Stimulated activated CD4-positive, alpha-beta T cell treated with anti-CD3 and anti-CD28 coated beads, Interleukin-12 subunit alpha, Interleukin-12 subunit beta, amount 100 ng/mL, for 24 hours (primary cell): ENCODE results near the gene PRR35.
"Not testable (repeated sequence)": the region's sequence is repeated elsewhere in the genome, so short reads cannot be mapped to it uniquely, and the experiment has no call there.

Experiments used
- DNase-seq, 2 experiments: peaks; one replicate each; pipeline ENCODE4 v3.0.0-alpha.2; 2020; ENCODE audit warnings: low read depth in 2 of 2

Gene PRR35

GRCh38 chr16:593807-594206 lies 33.6 kb downstream of the PRR35 start:
- no peak for DNase-seq

GRCh38 chr16:595094-595528 lies 34.9 kb downstream of the PRR35 start:
- no peak for DNase-seq

DNA sequence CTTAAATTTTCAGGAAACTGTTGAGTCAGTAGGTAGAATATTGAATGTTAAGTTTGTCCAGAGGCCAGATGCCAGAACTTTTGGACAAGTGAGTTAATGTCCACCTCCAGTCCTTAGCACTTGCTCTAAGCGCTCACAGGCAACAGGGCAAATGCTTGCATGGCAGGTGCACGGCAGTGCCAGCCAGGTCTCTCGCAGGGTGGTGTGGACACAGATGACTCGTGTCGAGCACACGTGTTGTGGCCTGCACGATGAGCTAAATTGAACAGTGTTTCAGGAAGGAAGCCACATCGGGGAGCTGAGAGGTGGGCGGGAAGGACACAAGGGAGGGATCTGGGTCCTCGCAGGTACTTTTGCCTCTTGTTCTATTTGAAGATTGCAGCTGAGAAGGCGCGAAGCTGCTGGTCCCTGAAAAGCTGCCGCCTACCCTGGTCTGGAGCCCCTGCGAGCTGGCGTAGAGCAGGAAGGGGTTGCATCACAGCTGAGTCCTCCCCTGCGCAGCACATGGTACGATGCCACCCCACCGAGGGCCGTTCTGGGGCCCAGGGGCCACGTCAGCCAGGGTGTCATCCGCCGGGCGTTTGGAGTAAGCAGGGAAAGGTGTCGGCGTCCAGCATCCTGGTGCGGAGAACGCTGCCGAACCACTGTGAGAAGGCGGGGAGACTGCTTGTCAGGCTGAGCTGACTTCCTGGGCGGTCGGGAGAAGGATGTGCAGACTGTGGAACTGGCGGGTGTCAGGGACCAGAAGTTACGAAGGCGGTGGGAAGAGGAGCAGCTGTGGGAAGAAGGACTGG lies 35.9 kb downstream of the PRR35 start:
- no peak for DNase-seq

- no peak for DNase-seq
Measured at GRCh38 chr16:596736-597060, 36.5 kb downstream of the PRR35 start.

DNA sequence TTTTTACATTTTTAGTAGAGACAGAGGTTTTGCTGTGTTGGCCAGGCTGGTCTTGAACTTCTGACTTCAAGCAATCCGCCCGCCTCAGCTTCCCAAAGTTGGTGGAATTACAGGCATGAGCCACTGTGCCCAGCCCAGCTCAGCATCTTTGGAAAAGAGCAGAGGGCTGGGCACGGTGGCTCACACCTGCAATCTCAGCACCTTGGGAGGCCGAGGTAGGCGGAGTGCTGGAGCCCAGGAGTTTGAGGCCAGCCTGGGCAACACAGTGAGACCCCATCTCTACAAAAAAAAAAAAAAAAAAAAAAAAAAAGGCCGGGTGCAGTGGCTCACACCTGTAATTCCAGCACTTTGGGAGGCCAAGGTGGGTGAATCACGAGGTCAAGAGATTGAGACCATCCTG lies 37.5 kb downstream of the PRR35 start:
- not testable (repeated sequence) for DNase-seq

DNA sequence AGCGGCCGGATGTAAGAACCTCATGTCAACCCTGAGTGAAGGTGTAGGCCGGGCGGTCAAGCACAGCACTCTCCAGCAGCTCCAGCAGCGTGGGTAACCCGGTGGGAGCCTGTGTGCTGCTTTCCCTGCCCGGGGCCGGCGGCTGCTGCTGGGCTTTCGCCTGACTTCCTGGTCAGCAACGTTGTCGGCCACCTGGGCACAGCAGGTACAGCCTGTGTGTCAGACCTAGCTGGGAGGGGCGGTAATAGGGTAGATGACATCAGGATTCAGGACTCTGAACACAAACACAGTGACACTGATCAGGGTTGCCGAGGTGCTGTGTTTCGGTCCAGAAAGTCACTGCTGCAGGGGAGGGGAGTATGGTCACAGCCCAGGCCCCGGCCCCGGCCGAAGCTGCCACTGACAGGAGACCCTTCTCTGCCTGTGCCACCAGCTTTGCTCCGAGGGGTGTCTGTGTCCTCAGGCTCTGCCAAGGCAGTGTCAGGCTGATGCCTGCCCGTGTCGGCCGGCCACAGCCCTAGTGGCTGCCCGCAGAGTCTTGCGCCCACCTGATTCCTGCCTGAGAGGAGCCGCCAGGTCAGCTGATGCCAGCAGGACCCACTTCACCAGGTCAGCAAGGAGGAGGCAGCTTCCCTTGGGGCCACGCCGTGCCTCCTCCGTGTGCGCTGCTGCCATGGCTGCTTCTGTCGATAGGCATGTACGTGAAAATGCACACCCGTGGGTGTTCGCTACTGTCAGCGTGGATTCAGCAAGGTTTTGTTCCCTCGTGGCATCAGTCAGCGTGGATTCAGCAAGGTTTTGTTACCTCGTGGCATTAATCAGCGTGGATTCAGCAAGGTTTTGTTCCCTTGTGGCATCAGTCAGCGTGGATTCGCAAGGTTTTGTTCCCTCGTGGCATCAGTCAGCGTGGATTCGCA lies 38.9 kb downstream of the PRR35 start:
- DNase-seq, result no peak

GRCh38 chr16:600781-601180 lies 40.6 kb downstream of the PRR35 start:
- no peak for DNase-seq

GRCh38 chr16:603933-604332 lies 43.7 kb downstream of the PRR35 start:
- DNase-seq, result no peak

- DNase-seq, result no peak
Measured at GRCh38 chr16:606656-607307, 46.6 kb downstream of the PRR35 start.

- DNase-seq, result peak in 1 of 2 experiments; percentile 44
Measured at GRCh38 chr16:608019-608418, 47.8 kb downstream of the PRR35 start.

GRCh38 chr16:609316-609715 lies 49.1 kb downstream of the PRR35 start:
- DNase-seq, result no peak

DNA sequence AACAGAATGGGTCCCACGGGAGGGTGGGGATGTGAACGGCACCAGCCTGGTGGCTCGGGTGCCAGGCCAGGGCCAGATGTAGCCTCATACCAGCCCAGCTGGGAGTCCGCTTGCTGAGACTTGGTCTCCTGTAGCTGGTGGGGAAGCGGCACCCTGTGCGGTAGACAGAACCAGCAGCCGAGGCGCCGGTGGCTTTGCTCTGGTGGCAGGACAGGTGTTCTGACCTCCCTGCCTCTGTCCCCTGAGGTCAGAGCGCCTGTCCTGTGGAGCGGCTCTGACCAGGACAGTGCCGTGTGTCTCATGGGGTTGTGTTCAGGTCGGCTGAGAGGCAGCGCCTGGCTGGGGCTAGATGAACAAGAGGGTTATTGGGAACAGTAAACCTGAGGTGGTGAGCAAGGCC lies 49.8 kb downstream of the PRR35 start:
- no peak for DNase-seq

- peak in 1 of 2 experiments; percentile 32 for DNase-seq
Measured at GRCh38 chr16:610513-611381, 50.6 kb downstream of the PRR35 start.

DNA sequence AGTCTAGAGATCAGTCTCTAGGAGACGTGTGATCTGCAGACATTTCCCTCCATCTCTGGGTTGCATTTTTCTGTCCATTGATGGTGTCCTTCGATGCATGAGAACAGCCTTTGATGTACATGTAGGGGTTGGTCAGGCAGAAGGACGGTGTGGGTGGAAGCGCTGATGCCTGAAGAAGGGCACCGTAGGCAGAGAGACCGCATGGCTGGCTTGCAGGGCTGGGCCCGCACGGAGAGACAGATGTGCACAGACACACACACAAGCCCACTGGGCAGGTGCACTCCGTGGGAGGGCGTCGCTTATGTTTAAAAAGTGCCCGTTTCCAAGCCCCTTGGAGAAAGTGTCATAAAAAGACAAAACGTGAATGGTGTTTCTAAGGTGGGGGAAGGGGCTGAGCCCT lies 54.9 kb downstream of the PRR35 start:
- no peak for DNase-seq
